GM12878 (cell line): ENCODE data around the gene NUDT3. TPM values are rescaled to one million over a fixed set of nuclear protein-coding genes. Genes with fewer than 3 reads are reported as not detected.

Source experiments
- BCL11A ChIP-seq: IDR thresholded peaks from 2 replicates; pipeline ENCODE4 v1.6.1; 2011; ENCODE audit warnings: low read depth, low read length
- BMI1 ChIP-seq: fragments of 450-650 bp; IDR thresholded peaks from 2 replicates; pipeline ENCODE4 v1.6.1; 2016; ENCODE audit warnings: mild to moderate bottlenecking, moderate library complexity, borderline replicate concordance
- CEBPB ChIP-seq, 2 experiments: fragments of 150-350 bp in 1 of 2; IDR thresholded peaks; 2 replicates each; pipeline ENCODE4 v1.6.1; 2012 to 2014; ENCODE audit warnings: low read depth in 2 of 2, low read length in 2 of 2, borderline replicate concordance in 1 of 2, inconsistent platforms in 1 of 2
- CHD2 ChIP-seq: IDR thresholded peaks from 2 replicates; pipeline ENCODE4 v1.6.1; 2011; ENCODE audit warnings: low read depth, low read length, improper control_type of control experiment, borderline replicate concordance
- CHD4 ChIP-seq: fragments of 200-600 bp; sonication (generic); IDR thresholded peaks from 2 replicates; pipeline ENCODE4 v1.6.1; 2016; ENCODE audit warnings: mild to moderate bottlenecking
- CREM ChIP-seq: IDR thresholded peaks from 2 replicates; pipeline ENCODE4 v1.6.1; 2014; ENCODE audit warnings: antibody characterized with exemption, low read depth
- EED ChIP-seq: sonication (generic); IDR thresholded peaks from 2 replicates; pipeline ENCODE4 v1.6.1; 2016; ENCODE audit warnings: antibody characterized with exemption, low read depth
- EGR1 ChIP-seq, 2 experiments: IDR thresholded peaks; 1 replicate in 1 of 2; 2 replicates in 1 of 2; pipeline ENCODE4 v1.6.1; 2011 to 2012; ENCODE audit warnings: low read depth in 2 of 2, low read length in 2 of 2, borderline replicate concordance in 1 of 2, mild to moderate bottlenecking in 1 of 2, moderate library complexity in 1 of 2
- KAT2A ChIP-seq: conservative IDR thresholded peaks from 2 replicates; pipeline ENCODE4 v1.6.1; 2011; ENCODE audit warnings: low read depth, low read length; ENCODE audit not compliant: control insufficient read depth
- SIX5 ChIP-seq: IDR thresholded peaks from 2 replicates; pipeline ENCODE4 v1.6.1; 2011; ENCODE audit warnings: mild to moderate bottlenecking, low read depth, low read length, moderate library complexity; ENCODE audit not compliant: severe bottlenecking
- STAT1 ChIP-seq: fragments of 450-650 bp; conservative IDR thresholded peaks from 2 replicates; pipeline ENCODE4 v1.6.1; 2014; ENCODE audit warnings: antibody characterized with exemption, mild to moderate bottlenecking
- ZNF622 ChIP-seq: fragments of 450-650 bp; IDR thresholded peaks from 2 replicates; pipeline ENCODE4 v1.6.1; 2017; ENCODE audit warnings: mild to moderate bottlenecking, inconsistent platforms
- polyA plus RNA-seq, 11 experiments: library from polyadenylated mRNA; depleted of rRNA in 4 of 11; unstranded in 6 of 11; stranded (reverse) in 5 of 11; fragments of >200 nt; fragmentation: Nextera tagmentation in 4 of 11; fragmentation: Illumina TruSeq in 1 of 11; extraction: Ambion mirVana in 4 of 11; extraction: Trizol in 1 of 11; gene quantifications; 1 replicate in 1 of 11; 2 replicates in 10 of 11; pipeline versions ENCODE4 v1.2.1 to v1.2.3, GENCODE V29; 2011 to 2016; ENCODE audit warnings: inconsistent platforms in 2 of 11, missing spikeins in 2 of 11, low read depth in 1 of 11
- total RNA-seq, 4 experiments: library from RNA; depleted of rRNA in 3 of 4; stranded (reverse); fragments of >200 nt in 3 of 4; fragmentation: Illumina TruSeq in 1 of 4; extraction: Trizol in 1 of 4; gene quantifications; 2 replicates each; pipeline versions ENCODE4 v1.2.1 to v1.2.3, GENCODE V29; 2013 to 2021
- TF ChIP-seq, protein P1 (sequence below), 3 experiments: IDR thresholded peaks in 2 of 3; conservative IDR thresholded peaks in 1 of 3; 2 replicates each; pipeline ENCODE4 v1.5.1; 2011; ENCODE audit warnings: low read depth in 3 of 3, low read length in 3 of 3, mild to moderate bottlenecking in 3 of 3, control low read depth in 2 of 3, moderate library complexity in 2 of 3, inconsistent platforms in 1 of 3, mixed read lengths in 1 of 3; ENCODE audit not compliant: control insufficient read depth in 2 of 3, insufficient read depth in 1 of 3; ENCODE audit errors: extremely low read depth in 1 of 3
- TF ChIP-seq, protein P2 (sequence below): IDR thresholded peaks from 2 replicates; pipeline ENCODE4 v1.6.1; 2011; ENCODE audit warnings: mild to moderate bottlenecking, low read depth, low read length, moderate library complexity; ENCODE audit not compliant: insufficient replicate concordance
- TF ChIP-seq, protein P3 (sequence below): fragments of 450-650 bp; IDR thresholded peaks from 2 replicates; pipeline ENCODE4 v1.6.1; 2016; ENCODE audit warnings: mild to moderate bottlenecking
- TF ChIP-seq, protein P4 (sequence below): IDR thresholded peaks from 2 replicates; pipeline ENCODE4 v1.6.1; 2011; ENCODE audit warnings: low read depth, mild to moderate bottlenecking, low read length, moderate library complexity, borderline replicate concordance; ENCODE audit errors: extremely low read depth
- TF ChIP-seq, protein P5 (sequence below): fragments of 450-650 bp; IDR thresholded peaks from 2 replicates; pipeline ENCODE4 v1.6.1; 2016; ENCODE audit warnings: mild to moderate bottlenecking, moderate library complexity, borderline replicate concordance
- TF ChIP-seq, protein P6 (sequence below): IDR thresholded peaks from 2 replicates; pipeline ENCODE4 v1.6.1; 2012; ENCODE audit warnings: low read depth, low read length, improper control_type of control experiment

The NUDT3 gene
- total and polyA plus RNA-seq, 10 of the 15 experiments (the other 5 are each of a cell fraction or from before 2014, with no cell fraction given): 2.4 to 32.3 (median 25.5) TPM

DNA sequence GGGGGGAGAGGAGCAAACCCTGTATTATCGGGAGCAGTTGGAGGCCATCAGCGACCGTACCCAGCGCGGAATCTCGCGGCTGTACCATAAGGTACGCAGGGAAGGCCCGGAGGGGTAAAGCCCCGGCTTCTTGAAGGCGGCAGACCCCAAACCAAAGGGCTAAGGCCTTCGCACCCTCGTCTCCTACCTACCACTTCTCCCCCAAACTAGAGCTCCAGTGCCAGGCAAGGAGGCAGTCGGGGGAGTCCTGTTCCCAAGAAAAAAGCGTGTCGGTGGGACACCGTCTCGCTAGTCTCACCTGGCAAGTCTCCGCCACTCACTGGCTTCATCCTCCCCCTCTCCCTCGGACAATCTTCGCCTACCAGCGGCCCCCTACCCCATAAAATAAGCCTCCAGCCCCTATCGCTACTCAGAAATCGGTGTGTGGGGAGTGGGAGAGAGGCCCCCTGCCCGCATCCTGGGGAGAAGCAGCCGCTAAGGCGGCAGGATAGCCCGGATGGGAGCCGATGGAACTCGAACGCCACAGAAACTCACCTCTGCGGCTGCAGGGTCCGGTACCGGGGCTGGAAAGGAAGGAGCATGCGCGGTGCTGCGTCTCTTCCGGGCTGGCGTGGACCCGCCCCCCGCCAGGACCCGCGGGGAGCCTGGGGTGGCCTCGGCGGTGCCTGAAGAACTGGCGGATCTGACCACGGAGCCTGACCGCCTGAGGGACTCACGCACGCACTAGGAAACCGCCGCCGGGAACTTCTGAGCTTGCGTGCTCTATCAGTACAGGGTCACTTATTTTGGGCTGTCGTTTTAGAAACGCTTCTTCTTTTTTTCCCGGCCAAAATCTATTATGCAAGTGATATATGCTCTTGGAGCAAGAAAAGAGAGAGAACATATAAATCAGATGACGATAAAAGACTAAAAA is 33.3 kb upstream of the NUDT3 start, which contains the start of gene RPS10 (continued):
- TF ChIP-seq STAT1 (0 out of 2 replicates have a peak, but pooled peaks have one; percentile 57), BMI1 (no peak), EED (0 out of 2 replicates have a peak, but pooled peaks have one; percentile 14), CREM (peak; percentile 21; the same call in 1 of the 2 replicates), CHD2 (peak; percentile 46; the same call in 1 of the 2 replicates), KAT2A (no peak), CEBPB (IDR thresholded peaks at IDR 0.05; ENCODE audit: borderline replicate concordance in 1 of 2, low read depth in 2 of 2, low read length in 2 of 2) (no peak), CHD4 (no peak), BCL11A (no peak), EGR1 (IDR thresholded peaks at IDR 0.05; ENCODE audit: borderline replicate concordance in 1 of 2, low read depth in 2 of 2, low read length in 2 of 2) (peak in 1 of 2 experiments; percentile 55; a peak in 1 of 3 replicates), SIX5 (no peak), ZNF622 (no peak)
- TF ChIP-seq, protein P1, sequence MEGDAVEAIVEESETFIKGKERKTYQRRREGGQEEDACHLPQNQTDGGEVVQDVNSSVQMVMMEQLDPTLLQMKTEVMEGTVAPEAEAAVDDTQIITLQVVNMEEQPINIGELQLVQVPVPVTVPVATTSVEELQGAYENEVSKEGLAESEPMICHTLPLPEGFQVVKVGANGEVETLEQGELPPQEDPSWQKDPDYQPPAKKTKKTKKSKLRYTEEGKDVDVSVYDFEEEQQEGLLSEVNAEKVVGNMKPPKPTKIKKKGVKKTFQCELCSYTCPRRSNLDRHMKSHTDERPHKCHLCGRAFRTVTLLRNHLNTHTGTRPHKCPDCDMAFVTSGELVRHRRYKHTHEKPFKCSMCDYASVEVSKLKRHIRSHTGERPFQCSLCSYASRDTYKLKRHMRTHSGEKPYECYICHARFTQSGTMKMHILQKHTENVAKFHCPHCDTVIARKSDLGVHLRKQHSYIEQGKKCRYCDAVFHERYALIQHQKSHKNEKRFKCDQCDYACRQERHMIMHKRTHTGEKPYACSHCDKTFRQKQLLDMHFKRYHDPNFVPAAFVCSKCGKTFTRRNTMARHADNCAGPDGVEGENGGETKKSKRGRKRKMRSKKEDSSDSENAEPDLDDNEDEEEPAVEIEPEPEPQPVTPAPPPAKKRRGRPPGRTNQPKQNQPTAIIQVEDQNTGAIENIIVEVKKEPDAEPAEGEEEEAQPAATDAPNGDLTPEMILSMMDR (IDR thresholded peaks at IDR 0.05 in 2 of 3, conservative IDR thresholded peaks at IDR 0.05 in 1 of 3; ENCODE audit: control insufficient read depth in 2 of 3, extremely low read depth in 1 of 3, insufficient read depth in 1 of 3, low read depth in 3 of 3, low read length in 3 of 3): no peak
- TF ChIP-seq, protein P2, sequence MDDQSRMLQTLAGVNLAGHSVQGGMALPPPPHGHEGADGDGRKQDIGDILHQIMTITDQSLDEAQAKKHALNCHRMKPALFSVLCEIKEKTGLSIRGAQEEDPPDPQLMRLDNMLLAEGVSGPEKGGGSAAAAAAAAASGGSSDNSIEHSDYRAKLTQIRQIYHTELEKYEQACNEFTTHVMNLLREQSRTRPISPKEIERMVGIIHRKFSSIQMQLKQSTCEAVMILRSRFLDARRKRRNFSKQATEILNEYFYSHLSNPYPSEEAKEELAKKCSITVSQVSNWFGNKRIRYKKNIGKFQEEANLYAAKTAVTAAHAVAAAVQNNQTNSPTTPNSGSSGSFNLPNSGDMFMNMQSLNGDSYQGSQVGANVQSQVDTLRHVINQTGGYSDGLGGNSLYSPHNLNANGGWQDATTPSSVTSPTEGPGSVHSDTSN: no peak
- TF ChIP-seq, protein P3, sequence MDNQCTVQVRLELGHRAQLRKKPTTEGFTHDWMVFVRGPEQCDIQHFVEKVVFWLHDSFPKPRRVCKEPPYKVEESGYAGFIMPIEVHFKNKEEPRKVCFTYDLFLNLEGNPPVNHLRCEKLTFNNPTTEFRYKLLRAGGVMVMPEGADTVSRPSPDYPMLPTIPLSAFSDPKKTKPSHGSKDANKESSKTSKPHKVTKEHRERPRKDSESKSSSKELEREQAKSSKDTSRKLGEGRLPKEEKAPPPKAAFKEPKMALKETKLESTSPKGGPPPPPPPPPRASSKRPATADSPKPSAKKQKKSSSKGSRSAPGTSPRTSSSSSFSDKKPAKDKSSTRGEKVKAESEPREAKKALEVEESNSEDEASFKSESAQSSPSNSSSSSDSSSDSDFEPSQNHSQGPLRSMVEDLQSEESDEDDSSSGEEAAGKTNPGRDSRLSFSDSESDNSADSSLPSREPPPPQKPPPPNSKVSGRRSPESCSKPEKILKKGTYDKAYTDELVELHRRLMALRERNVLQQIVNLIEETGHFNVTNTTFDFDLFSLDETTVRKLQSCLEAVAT: no peak; the same call in 1 of the 2 replicates
- TF ChIP-seq, protein P4, sequence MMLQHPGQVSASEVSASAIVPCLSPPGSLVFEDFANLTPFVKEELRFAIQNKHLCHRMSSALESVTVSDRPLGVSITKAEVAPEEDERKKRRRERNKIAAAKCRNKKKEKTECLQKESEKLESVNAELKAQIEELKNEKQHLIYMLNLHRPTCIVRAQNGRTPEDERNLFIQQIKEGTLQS: no peak
- TF ChIP-seq, protein P5, sequence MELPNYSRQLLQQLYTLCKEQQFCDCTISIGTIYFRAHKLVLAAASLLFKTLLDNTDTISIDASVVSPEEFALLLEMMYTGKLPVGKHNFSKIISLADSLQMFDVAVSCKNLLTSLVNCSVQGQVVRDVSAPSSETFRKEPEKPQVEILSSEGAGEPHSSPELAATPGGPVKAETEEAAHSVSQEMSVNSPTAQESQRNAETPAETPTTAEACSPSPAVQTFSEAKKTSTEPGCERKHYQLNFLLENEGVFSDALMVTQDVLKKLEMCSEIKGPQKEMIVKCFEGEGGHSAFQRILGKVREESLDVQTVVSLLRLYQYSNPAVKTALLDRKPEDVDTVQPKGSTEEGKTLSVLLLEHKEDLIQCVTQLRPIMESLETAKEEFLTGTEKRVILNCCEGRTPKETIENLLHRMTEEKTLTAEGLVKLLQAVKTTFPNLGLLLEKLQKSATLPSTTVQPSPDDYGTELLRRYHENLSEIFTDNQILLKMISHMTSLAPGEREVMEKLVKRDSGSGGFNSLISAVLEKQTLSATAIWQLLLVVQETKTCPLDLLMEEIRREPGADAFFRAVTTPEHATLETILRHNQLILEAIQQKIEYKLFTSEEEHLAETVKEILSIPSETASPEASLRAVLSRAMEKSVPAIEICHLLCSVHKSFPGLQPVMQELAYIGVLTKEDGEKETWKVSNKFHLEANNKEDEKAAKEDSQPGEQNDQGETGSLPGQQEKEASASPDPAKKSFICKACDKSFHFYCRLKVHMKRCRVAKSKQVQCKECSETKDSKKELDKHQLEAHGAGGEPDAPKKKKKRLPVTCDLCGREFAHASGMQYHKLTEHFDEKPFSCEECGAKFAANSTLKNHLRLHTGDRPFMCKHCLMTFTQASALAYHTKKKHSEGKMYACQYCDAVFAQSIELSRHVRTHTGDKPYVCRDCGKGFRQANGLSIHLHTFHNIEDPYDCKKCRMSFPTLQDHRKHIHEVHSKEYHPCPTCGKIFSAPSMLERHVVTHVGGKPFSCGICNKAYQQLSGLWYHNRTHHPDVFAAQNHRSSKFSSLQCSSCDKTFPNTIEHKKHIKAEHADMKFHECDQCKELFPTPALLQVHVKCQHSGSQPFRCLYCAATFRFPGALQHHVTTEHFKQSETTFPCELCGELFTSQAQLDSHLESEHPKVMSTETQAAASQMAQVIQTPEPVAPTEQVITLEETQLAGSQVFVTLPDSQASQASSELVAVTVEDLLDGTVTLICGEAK: peak; percentile 25; the same call in 1 of the 2 replicates
- TF ChIP-seq, protein P6, sequence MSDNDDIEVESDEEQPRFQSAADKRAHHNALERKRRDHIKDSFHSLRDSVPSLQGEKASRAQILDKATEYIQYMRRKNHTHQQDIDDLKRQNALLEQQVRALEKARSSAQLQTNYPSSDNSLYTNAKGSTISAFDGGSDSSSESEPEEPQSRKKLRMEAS: peak; percentile 76
